IMR-90 (cell line): ENCODE data around the gene NUDT19.

Experiments used
- BHLHE40 ChIP-seq: fragments of 150-350 bp; IDR thresholded peaks from 2 replicates; pipeline ENCODE4 v1.6.1; 2016; ENCODE audit warnings: mild to moderate bottlenecking, low read depth, low read length
- POLR2A ChIP-seq: IDR thresholded peaks from 2 replicates; pipeline ENCODE4 v1.6.1; 2012; ENCODE audit warnings: mild to moderate bottlenecking, low read depth, low read length

- no peak for TF ChIP-seq BHLHE40
- TF ChIP-seq POLR2A = no peak
These were observed 10.6 kb upstream of the NUDT19 start for GRCh38 chr19:32680986-32681385.
